ENCODE measurements around the gene KLK11.

The KLK11 gene

GRCh38 chr19:51026554-51026831 is at the start of gene KLK11:
KLK11 (minus strand) TSS chr19:51026616; CDS start chr19:51025631, 985 bp downstream.
- Histone ChIP-seq H3K27me3 (ENCODE audit: control insufficient read depth in 2 of 2, insufficient read depth in 2 of 2, low read length in 2 of 2) (peaks cover 0 to 12% of the 10 kb centered on the region in 2 donors), H3K36me3 (ENCODE audit: control insufficient read depth in 2 of 2, insufficient read depth in 2 of 2, low read length in 2 of 2) (no peaks in the 10 kb centered on the region), H3K9ac (ENCODE audit: low read depth in 1 of 2, low read length in 2 of 2) (no peak within 1 kb of the TSS), H3K4me1 (ENCODE audit: control insufficient read depth in 2 of 2, insufficient read depth in 2 of 2, low read length in 2 of 2) (no peaks in the 10 kb centered on the region), H3K27ac (ENCODE audit: low read depth in 2 of 2, low read length in 2 of 2) (no peak within 1 kb of the TSS), H3K4me3 (ENCODE audit: low read length in 2 of 2) (no peak within 1 kb of the TSS), H3K9me3 (ENCODE audit: control insufficient read depth in 2 of 2, low read length in 2 of 2) (no peaks in the 10 kb centered on the region)

DNA sequence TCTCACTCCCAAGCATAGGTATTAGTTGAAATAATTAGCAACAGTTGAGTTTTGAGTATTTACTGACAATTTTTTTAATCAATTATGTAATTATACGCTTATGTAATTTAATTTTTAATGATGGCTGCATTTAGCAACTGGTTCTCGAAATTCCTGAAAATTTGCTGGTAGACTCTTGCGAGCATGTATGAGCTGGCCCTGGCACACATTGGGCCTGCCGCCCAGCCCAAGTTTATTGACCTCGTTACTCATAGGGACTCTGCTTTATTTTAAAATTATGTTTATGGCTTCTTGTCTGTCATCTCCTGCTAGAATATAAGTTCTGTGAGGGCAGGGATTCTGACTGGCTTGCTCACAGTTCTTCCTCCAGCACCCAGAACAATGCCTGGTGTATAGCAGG is 49.6 kb upstream of the KLK11 start:
- Histone ChIP-seq H3K36me3 (ENCODE audit: control insufficient read depth in 2 of 2, insufficient read depth in 2 of 2, low read length in 2 of 2) (no peaks in the 10 kb centered on the region), H3K27ac (ENCODE audit: low read depth in 2 of 2, low read length in 2 of 2) (no peak overlapping the region), H3K4me3 (ENCODE audit: low read length in 2 of 2) (no peak overlapping the region), H3K27me3 (ENCODE audit: control insufficient read depth in 2 of 2, insufficient read depth in 2 of 2, low read length in 2 of 2) (no peaks in the 10 kb centered on the region), H3K9me3 (ENCODE audit: control insufficient read depth in 2 of 2, low read length in 2 of 2) (no peaks in the 10 kb centered on the region), H3K4me1 (ENCODE audit: control insufficient read depth in 2 of 2, insufficient read depth in 2 of 2, low read length in 2 of 2) (no peaks in the 10 kb centered on the region), H3K9ac (ENCODE audit: low read depth in 1 of 2, low read length in 2 of 2) (no peak overlapping the region)

GRCh38 chr19:51071095-51071405 is 44.6 kb upstream of the KLK11 start:
- no peak overlapping the region for H3K4me3 ChIP-seq (ENCODE audit: low read length in 2 of 2)
- H3K27ac ChIP-seq (ENCODE audit: low read depth in 2 of 2, low read length in 2 of 2), result no peak overlapping the region
- H3K9me3 ChIP-seq (ENCODE audit: control insufficient read depth in 2 of 2, low read length in 2 of 2), result no peaks in the 10 kb centered on the region
- no peaks in the 10 kb centered on the region for H3K4me1 ChIP-seq (ENCODE audit: control insufficient read depth in 2 of 2, insufficient read depth in 2 of 2, low read length in 2 of 2)
- H3K27me3 ChIP-seq (ENCODE audit: control insufficient read depth in 2 of 2, insufficient read depth in 2 of 2, low read length in 2 of 2), result peaks cover 0 to under 1% of the 10 kb centered on the region in 2 donors
- H3K9ac ChIP-seq (ENCODE audit: low read depth in 1 of 2, low read length in 2 of 2), result no peak overlapping the region
- H3K36me3 ChIP-seq (ENCODE audit: control insufficient read depth in 2 of 2, insufficient read depth in 2 of 2, low read length in 2 of 2), result no peaks in the 10 kb centered on the region

GRCh38 chr19:51070334-51071094 is 44.1 kb upstream of the KLK11 start:
- H3K9ac ChIP-seq (ENCODE audit: low read depth in 1 of 2, low read length in 2 of 2), result no peak overlapping the region
- H3K27me3 ChIP-seq (ENCODE audit: control insufficient read depth in 2 of 2, insufficient read depth in 2 of 2, low read length in 2 of 2), result peaks cover 3% of the 10 kb centered on the region in 2 donors
- H3K27ac ChIP-seq (ENCODE audit: low read depth in 2 of 2, low read length in 2 of 2), result no peak overlapping the region
- no peaks in the 10 kb centered on the region for H3K9me3 ChIP-seq (ENCODE audit: control insufficient read depth in 2 of 2, low read length in 2 of 2)
- no peaks in the 10 kb centered on the region for H3K4me1 ChIP-seq (ENCODE audit: control insufficient read depth in 2 of 2, insufficient read depth in 2 of 2, low read length in 2 of 2)
- no peaks in the 10 kb centered on the region for H3K36me3 ChIP-seq (ENCODE audit: control insufficient read depth in 2 of 2, insufficient read depth in 2 of 2, low read length in 2 of 2)
- no peak overlapping the region for H3K4me3 ChIP-seq (ENCODE audit: low read length in 2 of 2)

GRCh38 chr19:51066393-51067186 is 40.2 kb upstream of the KLK11 start:
- Histone ChIP-seq H3K36me3 (ENCODE audit: control insufficient read depth in 2 of 2, insufficient read depth in 2 of 2, low read length in 2 of 2) (no peaks in the 10 kb centered on the region), H3K4me1 (ENCODE audit: control insufficient read depth in 2 of 2, insufficient read depth in 2 of 2, low read length in 2 of 2) (no peaks in the 10 kb centered on the region), H3K9ac (ENCODE audit: low read depth in 1 of 2, low read length in 2 of 2) (no peak overlapping the region), H3K9me3 (ENCODE audit: control insufficient read depth in 2 of 2, low read length in 2 of 2) (no peaks in the 10 kb centered on the region), H3K27me3 (ENCODE audit: control insufficient read depth in 2 of 2, insufficient read depth in 2 of 2, low read length in 2 of 2) (peaks cover 9 to 10% of the 10 kb centered on the region in 2 donors), H3K4me3 (ENCODE audit: low read length in 2 of 2) (no peak overlapping the region), H3K27ac (ENCODE audit: low read depth in 2 of 2, low read length in 2 of 2) (no peak overlapping the region)

DNA sequence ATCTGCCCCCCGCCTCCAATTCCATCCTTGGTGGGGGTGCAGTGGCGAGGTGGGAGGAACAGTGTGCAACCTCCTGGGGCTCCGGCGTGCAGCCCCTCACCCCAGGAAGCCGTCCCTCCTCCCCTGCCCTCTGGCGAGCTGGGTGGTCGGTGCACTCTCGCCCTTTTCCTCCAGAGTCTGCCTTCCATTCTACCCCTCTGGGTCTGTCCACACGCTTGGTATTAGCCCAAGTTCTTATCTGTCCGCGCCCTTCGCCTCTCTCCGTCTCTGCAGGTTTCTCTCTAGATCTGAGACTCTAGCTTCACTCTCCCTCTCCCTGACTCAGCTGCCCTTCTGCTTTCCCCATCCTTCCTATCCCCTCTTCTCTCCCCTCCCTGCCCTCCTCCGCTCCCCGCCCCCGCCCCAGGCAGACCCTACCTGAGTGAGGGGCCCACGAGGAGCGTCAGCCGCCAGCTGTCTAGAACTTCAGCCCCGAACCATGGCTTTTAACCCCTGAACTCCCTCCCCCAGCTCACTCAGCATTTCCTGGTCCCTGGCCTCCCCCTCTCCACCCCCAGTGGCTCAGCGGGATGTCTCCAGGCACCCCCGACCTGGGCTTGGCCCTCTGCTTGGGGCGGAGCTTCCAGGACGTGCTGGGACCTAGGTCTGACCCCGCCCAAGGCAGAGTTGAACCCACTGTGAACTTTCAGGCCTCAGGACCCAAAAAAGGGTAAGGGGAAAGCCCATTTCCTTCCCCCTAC is 39.0 kb upstream of the KLK11 start:
- Histone ChIP-seq H3K27ac (ENCODE audit: low read depth in 2 of 2, low read length in 2 of 2) (no peak overlapping the region), H3K4me3 (ENCODE audit: low read length in 2 of 2) (no peak overlapping the region), H3K27me3 (ENCODE audit: control insufficient read depth in 2 of 2, insufficient read depth in 2 of 2, low read length in 2 of 2) (peaks cover 9 to 10% of the 10 kb centered on the region in 2 donors)

DNA sequence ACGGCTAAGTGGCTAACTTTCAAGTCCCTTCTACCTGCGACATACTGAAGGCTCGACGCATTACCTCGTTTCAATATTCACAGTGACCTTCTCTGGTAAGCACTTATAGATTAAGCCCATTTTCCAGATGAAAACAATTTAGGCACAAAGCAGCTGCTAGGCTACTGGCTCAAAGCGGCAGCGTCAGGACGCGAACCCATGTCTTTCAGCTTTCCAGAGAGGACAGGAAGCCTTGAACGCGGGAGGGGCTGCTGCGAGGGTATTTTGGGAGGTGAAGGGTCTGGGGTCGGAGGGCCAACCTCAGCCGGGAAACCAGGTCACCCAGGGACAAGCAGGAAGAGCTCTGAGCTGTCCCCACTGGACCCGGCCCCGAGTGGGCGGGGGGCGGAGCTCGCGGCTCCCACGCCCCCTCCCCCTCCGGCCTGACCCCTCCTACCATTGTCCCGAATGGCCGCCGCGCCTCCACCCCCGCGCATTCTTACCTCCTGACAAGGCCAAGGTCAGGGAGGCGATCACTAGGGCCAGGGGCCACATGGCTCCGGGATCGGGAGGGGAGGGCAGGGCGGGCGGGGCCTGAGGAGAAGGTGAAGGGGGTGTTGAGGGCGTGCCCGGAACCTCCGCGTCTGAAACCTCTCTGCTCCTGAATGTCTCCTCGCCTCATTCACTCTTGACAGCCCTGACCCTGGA is 38.3 kb upstream of the KLK11 start, which contains the start of gene KLK13:
Gene KLK13 (minus strand): TSS at position 559 of the 687 bp plus-strand sequence. CDS start 25 bp downstream, at position 534.
- Histone ChIP-seq H3K4me3 (ENCODE audit: low read length in 2 of 2) (no peak within 1 kb of the TSS), H3K27ac (ENCODE audit: low read depth in 2 of 2, low read length in 2 of 2) (no peak within 1 kb of the TSS)

More for the DNA sequence above, 39.0 kb upstream of the KLK11 start:
- H3K4me1 ChIP-seq (ENCODE audit: control insufficient read depth in 2 of 2, insufficient read depth in 2 of 2, low read length in 2 of 2), result no peaks in the 10 kb centered on the region
- no peak overlapping the region for H3K9ac ChIP-seq (ENCODE audit: low read depth in 1 of 2, low read length in 2 of 2)
- no peaks in the 10 kb centered on the region for H3K36me3 ChIP-seq (ENCODE audit: control insufficient read depth in 2 of 2, insufficient read depth in 2 of 2, low read length in 2 of 2)
- H3K9me3 ChIP-seq (ENCODE audit: control insufficient read depth in 2 of 2, low read length in 2 of 2), result no peaks in the 10 kb centered on the region

GRCh38 chr19:51063664-51064063 is 37.2 kb upstream of the KLK11 start:
- no peaks in the 10 kb centered on the region for H3K4me1 ChIP-seq (ENCODE audit: control insufficient read depth in 2 of 2, insufficient read depth in 2 of 2, low read length in 2 of 2)
- H3K27ac ChIP-seq (ENCODE audit: low read depth in 2 of 2, low read length in 2 of 2), result no peak overlapping the region

More for the DNA sequence above, 38.3 kb upstream of the KLK11 start, which contains the start of gene KLK13:
- no peaks in the 10 kb centered on the region for H3K4me1 ChIP-seq (ENCODE audit: control insufficient read depth in 2 of 2, insufficient read depth in 2 of 2, low read length in 2 of 2)
- H3K27me3 ChIP-seq (ENCODE audit: control insufficient read depth in 2 of 2, insufficient read depth in 2 of 2, low read length in 2 of 2), result peaks cover 9 to 10% of the 10 kb centered on the region in 2 donors
- no peak within 1 kb of the TSS for H3K9ac ChIP-seq (ENCODE audit: low read depth in 1 of 2, low read length in 2 of 2)
- no peaks in the 10 kb centered on the region for H3K36me3 ChIP-seq (ENCODE audit: control insufficient read depth in 2 of 2, insufficient read depth in 2 of 2, low read length in 2 of 2)
- H3K9me3 ChIP-seq (ENCODE audit: control insufficient read depth in 2 of 2, low read length in 2 of 2), result no peaks in the 10 kb centered on the region

DNA sequence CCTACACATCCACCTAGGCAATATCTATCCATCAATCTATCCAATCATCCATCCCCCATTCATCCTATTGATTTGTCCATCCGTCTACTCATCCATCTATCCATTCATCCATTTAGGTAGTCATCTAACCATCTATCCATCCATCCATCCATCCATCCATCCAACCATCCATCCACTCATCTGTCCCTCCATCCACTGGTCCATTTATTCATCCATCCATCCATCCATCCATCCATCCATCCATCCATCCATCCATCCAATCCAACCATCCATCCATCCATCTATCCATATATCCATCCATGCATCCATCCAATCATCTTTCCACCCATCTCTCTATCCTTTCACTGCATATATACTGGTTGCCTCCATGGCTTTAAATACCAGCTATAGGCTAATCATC is 34.6 kb upstream of the KLK11 start:
- Histone ChIP-seq H3K27me3 (ENCODE audit: control insufficient read depth in 2 of 2, insufficient read depth in 2 of 2, low read length in 2 of 2) (peaks cover 9 to 11% of the 10 kb centered on the region in 2 donors), H3K27ac (ENCODE audit: low read depth in 2 of 2, low read length in 2 of 2) (no peak overlapping the region), H3K9ac (ENCODE audit: low read depth in 1 of 2, low read length in 2 of 2) (no peak overlapping the region), H3K4me1 (ENCODE audit: control insufficient read depth in 2 of 2, insufficient read depth in 2 of 2, low read length in 2 of 2) (no peaks in the 10 kb centered on the region), H3K9me3 (ENCODE audit: control insufficient read depth in 2 of 2, low read length in 2 of 2) (no peaks in the 10 kb centered on the region), H3K36me3 (ENCODE audit: control insufficient read depth in 2 of 2, insufficient read depth in 2 of 2, low read length in 2 of 2) (no peaks in the 10 kb centered on the region), H3K4me3 (ENCODE audit: low read length in 2 of 2) (no peak overlapping the region)

More at GRCh38 chr19:51063664-51064063, 37.2 kb upstream of the KLK11 start:
- no peaks in the 10 kb centered on the region for H3K9me3 ChIP-seq (ENCODE audit: control insufficient read depth in 2 of 2, low read length in 2 of 2)
- peaks cover 9 to 10% of the 10 kb centered on the region in 2 donors for H3K27me3 ChIP-seq (ENCODE audit: control insufficient read depth in 2 of 2, insufficient read depth in 2 of 2, low read length in 2 of 2)
- no peaks in the 10 kb centered on the region for H3K36me3 ChIP-seq (ENCODE audit: control insufficient read depth in 2 of 2, insufficient read depth in 2 of 2, low read length in 2 of 2)
- H3K9ac ChIP-seq (ENCODE audit: low read depth in 1 of 2, low read length in 2 of 2), result no peak overlapping the region
- no peak overlapping the region for H3K4me3 ChIP-seq (ENCODE audit: low read length in 2 of 2)
